Measurements from ENCODE around the gene FOSL2. TPM values are rescaled to one million over a fixed set of nuclear protein-coding genes. Genes with fewer than 3 reads are reported as not detected.

The FOSL2 gene
- total RNA-seq, 1 donor from 2014 or later = 74.9 TPM

GRCh38 chr2:28419443-28420270 lies 27.0 kb downstream of the FOSL2 start:
- ATAC-seq (peak in 1 of 2 donors; percentile 14), DNase-seq (no peak)
- H3K4me1 ChIP-seq = peaks cover 34% of the 10 kb centered on the region
- no peak overlapping the region for H3K27ac ChIP-seq
- H3K4me3 ChIP-seq = no peak overlapping the region
- intact Hi-C loops (cut with DNase I) = no loop called here
- H3K27me3 ChIP-seq (ENCODE audit: low read depth) = no peaks in the 10 kb centered on the region
- H3K36me3 ChIP-seq = peaks cover 38% of the 10 kb centered on the region
- no peak for TF ChIP-seq CTCF (IDR thresholded peaks at IDR 0.05)
- H3K9me3 ChIP-seq = no peaks in the 10 kb centered on the region

- Histone ChIP-seq H3K36me3 (peaks cover 28% of the 10 kb centered on the region), H3K27ac (no peak overlapping the region), H3K9me3 (no peaks in the 10 kb centered on the region), H3K27me3 (ENCODE audit: low read depth) (no peaks in the 10 kb centered on the region), H3K4me3 (no peak overlapping the region), H3K4me1 (peaks cover 30% of the 10 kb centered on the region)
- TF ChIP-seq CTCF (IDR thresholded peaks at IDR 0.05) = no peak
- intact Hi-C loops (cut with DNase I) = no loop called here
- DNase-seq (no peak), ATAC-seq (peak; percentile 36 to 54)
Measured at GRCh38 chr2:28420722-28421121, 28.1 kb downstream of the FOSL2 start.

- DNase-seq (no peak), ATAC-seq (peak; percentile 2 to 6)
- Histone ChIP-seq H3K4me3 (no peak overlapping the region), H3K4me1 (peaks cover 30% of the 10 kb centered on the region), H3K36me3 (peaks cover 14% of the 10 kb centered on the region), H3K27ac (peak overlapping the region; percentile 9), H3K27me3 (ENCODE audit: low read depth) (no peaks in the 10 kb centered on the region), H3K9me3 (no peaks in the 10 kb centered on the region)
- no peak for TF ChIP-seq CTCF (IDR thresholded peaks at IDR 0.05)
- intact Hi-C loops (cut with DNase I) = no loop called here
Measured at GRCh38 chr2:28422908-28423741, 30.5 kb downstream of the FOSL2 start.

- no peak for TF ChIP-seq CTCF (IDR thresholded peaks at IDR 0.05)
- H3K27ac ChIP-seq = peak overlapping the region; percentile 9
- intact Hi-C loops (cut with DNase I) = no loop called here
- no peak overlapping the region for H3K4me3 ChIP-seq
- peak; percentile 71 for DNase-seq
- ATAC-seq = peak; percentile 57 to 66
- H3K9me3 ChIP-seq = no peaks in the 10 kb centered on the region
- H3K4me1 ChIP-seq = peaks cover 30% of the 10 kb centered on the region
- no peaks in the 10 kb centered on the region for H3K27me3 ChIP-seq (ENCODE audit: low read depth)
- H3K36me3 ChIP-seq = peaks cover 11% of the 10 kb centered on the region
Measured at GRCh38 chr2:28423856-28424605, 31.4 kb downstream of the FOSL2 start.

- Histone ChIP-seq H3K27ac (no peak overlapping the region), H3K27me3 (ENCODE audit: low read depth) (no peaks in the 10 kb centered on the region), H3K9me3 (no peaks in the 10 kb centered on the region), H3K4me1 (peaks cover 30% of the 10 kb centered on the region), H3K4me3 (no peak overlapping the region), H3K36me3 (peaks cover 9% of the 10 kb centered on the region)
- ATAC-seq (no peak), DNase-seq (no peak)
- intact Hi-C loops (cut with DNase I) = no loop called here
- TF ChIP-seq CTCF (IDR thresholded peaks at IDR 0.05) = no peak
Measured at GRCh38 chr2:28424799-28425463, 32.3 kb downstream of the FOSL2 start.

Measured in lower lobe of right lung (tissue), 2 donors.